NAMALWA (cell line): ENCODE data around the gene EVI5.
"Not testable (repeated sequence)": the region's sequence is repeated elsewhere in the genome, so short reads cannot be mapped to it uniquely, and the experiment has no call there.

Source experiments
- DNase-seq: peaks from one replicate; pipeline ENCODE4 v3.0.0-alpha.2; 2015; ENCODE audit warnings: low spot score

Gene EVI5

DNA sequence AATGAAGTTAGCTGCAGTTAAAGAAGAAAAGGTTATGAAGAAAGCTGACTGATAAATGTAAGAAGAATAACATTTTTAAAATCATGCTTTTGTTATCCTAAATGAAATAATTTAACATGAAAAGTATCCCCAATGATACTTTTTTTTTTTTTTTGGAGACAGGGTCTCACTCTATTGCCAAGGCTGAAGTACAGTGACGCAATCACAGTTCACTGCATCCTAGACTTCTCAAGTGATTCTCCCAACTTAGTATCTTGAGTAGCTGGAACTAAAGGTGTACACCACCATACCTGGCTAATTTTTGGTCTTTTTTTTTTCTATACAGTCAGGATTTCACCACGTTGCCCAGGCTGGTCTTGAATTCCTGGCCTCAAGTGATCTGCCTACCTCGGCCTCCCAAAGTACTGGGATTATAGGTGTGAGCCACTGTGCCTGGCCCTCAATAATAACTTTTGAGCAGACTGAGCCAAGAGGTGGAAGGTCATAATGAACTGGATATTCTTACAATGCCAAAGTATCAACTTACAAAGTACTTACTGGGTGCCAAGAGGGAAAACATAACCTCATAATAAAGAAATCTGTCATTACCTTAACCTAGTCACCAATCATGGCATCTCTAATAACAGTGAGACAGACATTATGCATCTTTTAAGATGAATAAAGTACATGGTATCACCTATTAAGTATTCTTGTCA lies 94.5 kb downstream of the EVI5 start:
- DNase-seq = no peak

DNA sequence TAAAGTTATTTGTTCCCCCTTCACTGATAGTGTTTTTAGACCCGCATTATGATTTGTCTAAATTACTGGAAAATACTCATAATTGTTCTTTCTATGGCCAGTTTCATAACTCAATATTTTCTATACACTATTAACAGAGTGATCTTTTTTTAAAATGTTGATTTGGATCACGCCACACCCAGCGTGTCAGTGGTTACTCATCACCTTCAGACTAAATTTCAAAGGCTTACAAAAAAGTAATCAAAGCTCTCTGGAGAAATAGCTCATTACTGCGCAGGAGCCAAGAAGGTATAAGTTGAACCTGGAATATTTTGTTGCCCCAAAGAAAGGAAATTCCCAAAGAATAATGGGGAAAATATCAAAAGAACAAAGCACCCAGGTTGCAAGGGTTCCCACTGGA lies 104.9 kb downstream of the EVI5 start:
- DNase-seq = no peak

DNA sequence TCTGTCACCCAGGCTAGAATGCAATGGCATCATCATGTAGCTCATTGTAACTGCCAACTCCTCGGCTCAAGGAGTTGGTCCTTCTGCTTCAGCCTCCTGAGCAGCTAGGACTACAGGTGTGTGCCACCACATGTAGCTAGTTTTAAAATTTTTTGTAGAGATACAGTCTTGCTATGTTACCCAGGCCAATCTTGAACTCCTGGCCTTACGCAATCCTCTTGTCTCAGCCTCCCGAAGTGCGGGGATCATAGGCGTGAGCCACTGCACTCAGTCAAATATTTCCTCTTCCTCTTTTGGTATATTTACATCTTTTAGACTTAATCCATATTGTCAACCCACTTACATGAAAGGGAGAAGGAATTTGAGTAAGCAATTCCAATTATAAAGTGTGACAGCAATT lies 121.1 kb downstream of the EVI5 start:
- no peak for DNase-seq

DNA sequence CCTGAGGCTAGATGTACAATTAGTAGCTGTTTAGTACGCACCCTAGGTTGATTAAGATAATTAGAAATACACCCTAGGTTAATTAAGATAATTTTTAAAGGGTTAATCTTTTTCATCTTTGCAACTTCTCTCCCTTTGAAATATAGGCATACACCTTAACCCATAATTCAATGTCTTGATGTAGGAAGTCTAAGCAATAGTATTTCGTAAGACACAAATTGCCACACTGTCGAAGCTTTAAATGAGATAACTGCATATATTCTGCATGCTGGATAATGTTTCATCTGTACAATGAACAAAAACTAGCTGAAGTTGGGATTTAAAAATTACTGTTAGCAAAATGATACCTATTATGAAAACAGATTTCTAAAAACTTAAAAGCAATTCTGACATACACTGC lies 122.9 kb downstream of the EVI5 start:
- DNase-seq = no peak

DNA sequence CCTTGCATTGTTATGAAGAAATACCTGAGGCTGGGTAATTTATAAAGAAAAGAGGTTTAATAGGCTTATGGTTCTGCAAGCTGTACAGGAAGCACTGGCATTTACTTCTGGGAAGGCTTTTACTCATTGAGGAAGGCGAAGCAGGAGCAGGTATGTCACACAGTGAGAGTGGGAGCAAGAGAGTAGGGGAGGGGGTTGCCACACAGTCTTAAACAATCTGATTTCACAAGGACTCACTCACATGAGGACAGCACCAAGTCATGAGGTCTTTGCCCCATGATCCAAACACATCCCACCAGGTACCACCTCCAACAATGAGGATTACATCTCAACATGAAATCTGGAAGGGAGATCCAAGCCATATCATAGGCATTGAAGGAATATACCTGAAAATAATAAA lies 127.2 kb downstream of the EVI5 start:
- no peak for DNase-seq

DNA sequence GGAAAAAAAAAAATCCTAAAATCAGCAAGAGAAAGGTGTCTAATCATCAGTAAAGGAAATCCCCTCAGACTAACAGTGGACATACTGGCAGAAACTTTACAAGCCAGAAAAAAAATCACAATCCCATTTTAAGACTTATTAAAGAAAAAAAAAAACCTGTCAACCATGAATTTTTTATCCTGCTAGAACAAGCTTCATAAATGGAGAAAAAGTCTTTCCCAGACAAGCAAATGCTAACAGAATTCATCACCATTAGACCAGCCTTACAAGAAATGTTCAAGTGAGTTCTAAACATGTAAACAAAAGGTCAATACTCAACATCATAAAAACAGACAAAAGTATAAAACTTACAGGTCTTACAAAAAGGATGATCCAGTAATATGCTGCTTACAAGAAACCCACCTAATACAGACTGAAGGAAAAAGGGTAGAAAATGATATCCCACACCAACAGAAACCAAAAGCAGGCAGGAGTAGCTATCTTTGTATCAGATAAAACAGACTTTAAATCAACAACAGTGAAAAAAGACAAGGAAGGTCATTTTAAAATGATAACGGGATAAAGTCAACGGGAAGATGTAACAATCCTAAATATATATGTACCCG lies 129.6 kb downstream of the EVI5 start:
- DNase-seq = no peak

DNA sequence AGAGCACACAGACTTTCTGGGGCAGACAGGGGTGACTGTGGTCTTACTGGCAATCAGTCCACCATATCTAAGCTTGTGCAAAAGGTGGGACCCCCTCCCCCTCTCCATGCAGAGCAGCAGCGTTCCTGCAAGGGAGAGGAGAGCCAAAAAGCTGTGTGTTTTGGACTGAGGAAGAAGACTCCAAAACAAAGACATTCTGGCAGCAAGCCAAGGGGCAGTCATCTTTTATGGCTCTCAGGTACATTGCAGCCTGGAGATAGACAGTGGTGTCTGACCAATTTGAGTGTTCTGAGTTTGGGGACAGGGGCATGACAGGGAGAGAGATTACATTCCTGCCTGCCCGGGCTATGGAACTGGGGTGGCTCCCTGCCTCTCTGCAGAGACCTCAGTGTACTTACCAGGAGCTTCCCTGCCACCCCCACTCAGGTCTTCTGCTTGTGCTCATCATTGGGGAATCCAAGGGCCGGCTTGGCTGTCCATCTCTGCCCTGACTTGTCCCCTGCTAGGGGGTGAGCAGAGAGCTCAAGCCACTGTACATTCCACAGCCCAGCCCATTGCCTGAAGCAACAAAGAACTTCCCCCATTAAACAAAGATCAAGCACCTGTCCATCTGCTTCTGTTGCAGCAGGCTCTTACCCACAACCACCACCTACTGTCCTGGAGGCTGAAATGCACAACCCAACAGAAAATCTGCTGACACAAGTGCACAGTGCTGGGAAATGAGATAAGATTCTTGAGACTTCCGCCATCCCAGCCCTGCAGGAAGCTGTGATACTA lies 131.1 kb downstream of the EVI5 start:
- no peak for DNase-seq

DNA sequence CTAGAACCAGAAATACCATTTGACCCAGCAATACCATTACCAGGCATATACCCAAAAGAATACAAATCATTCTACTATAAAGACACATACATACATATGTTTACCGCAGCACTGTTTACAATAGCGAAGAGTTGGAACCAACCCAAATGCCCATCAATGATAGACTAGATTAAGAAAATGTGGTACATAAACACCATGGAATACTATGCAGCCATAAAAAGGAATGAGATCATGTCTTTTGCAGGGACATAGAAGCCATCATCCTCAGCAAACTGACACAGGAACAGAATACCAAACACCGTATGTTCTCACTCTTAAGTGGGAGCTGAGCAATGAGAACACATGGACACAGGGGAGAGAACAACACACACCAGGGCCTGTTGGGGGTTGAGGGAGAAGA lies 144.2 kb downstream of the EVI5 start:
- DNase-seq = not testable (repeated sequence)

DNA sequence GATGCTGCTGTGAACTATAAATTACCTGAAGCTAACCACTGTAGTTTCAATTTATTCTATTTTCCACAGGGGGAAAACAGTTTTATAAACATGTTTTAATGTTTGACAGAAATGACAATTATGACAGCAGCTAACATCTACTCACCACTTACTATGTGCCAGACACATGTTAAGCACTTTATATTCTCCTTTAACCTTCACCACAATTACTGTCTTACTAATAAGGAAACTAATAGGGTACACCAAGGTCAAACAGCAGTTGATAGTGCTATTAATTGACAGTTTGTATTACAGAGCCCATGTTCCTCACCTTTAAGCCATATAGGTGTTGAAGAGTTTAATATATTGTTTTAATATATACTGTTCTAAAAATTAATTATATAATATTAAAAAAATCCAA lies 146.4 kb downstream of the EVI5 start:
- DNase-seq = no peak

DNA sequence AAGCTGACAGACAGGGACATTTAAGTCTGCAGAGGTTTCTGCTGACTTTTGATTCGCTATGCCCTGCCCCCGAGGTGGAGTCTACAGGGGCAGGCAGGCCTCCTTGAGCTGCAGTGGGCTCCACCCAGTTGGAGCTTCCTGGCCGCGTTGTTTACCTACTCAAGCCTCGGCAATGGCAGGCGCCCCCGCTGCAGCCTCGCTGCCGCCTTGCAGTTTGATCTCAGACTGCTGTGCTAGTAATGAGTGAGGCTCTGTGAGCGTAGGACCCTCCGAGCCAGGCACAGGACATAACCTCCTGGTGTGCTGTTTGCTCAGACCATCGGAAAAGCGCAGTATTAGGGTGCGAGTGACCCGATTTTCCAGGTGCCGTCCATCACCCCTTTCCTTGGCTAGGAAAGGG lies 149.7 kb downstream of the EVI5 start:
- DNase-seq = not testable (repeated sequence)

DNA sequence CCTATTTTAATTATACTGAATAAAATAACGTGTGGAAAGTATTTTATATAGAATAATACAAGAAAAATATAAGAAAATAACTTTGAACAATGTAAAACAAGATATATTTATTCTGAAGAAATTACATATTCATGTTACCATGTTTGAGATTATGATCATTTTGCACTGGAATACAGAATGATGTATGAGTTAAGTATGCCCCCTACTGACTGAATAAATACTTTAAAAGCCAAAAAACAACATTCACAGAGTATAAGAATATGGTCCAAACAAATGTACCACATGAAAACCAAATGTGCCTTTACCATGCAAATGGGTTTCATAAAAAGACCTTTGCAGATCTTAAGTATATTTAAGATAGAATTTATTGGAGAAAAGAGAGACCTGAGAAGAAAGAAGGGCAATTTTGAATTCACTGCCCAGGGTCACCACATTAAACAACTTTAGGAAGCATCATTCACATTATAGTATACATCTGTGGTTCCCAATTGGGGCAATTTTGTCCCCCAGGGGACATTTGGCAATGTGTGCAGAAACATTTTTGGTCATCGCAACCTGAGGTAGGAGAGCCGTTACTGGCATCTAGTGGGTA lies 161.6 kb downstream of the EVI5 start:
- DNase-seq = peak; percentile 42

DNA sequence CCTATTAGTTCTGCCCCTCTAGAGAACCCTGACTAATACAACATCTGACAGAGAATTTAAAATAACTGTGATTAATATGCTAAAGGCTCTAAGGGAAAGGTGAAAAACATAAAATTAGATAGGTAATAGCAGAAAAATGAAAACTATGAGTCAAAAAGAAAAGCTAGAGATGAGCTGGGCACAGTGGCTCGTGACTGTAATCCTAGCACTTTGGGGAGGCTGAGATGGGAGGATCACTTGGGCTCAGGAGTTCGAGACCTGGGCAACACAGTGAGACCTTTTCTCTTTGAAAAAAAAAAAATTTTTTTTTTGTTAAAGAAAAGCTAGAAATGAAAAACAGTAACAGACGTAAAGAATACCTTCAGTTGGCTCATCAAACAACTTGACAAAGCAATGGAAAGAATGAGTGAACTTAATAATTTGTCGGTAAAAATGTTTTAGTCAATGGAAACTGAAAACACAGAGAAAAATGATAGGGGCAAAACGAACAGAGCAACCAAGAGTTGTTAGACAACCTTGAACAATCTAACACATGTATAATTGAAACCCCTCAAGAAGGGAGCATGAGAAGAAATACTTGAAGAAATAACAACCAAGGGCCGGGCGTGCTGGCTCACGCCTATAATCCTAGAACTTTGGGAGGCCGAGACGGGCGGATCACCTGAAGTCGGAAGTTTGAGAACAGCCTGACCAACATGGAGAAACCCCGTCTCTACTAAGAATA lies 165.3 kb downstream of the EVI5 start:
- no peak for DNase-seq

DNA sequence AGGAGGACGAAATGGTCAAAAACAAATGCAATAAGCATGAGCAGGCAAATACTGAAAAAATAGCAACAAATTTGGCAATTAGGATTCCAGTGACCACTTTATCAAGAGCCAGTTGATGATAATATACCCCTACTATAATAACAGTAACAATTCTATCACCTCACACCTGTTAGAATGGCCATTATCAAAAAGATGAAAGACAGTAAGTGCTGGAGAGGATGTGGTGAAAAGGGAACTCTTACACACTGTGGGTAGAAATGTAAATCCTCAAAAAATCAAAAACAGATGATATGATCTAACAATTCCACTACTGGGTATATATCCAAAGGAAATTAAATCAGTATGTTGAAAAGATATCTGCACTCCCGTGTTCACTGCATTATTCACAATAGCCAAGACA lies 183.9 kb downstream of the EVI5 start:
- DNase-seq = no peak

DNA sequence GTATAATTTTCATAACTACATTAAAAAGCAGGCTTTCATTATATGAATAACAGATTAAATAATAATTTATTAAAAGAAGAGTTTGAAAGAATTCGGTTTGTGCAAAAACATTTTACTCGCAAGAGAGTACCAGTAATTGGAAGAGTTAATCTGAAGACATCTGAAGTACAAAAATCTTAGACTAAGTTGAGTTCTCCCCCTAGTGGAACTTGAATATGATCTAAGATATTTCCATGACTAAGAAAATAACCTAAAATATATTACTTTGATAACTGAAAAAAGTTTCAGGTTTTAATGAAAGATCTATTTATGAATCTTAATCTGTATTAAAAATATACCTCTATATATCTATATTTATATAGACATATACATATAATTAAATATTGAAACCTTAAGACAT lies 185.7 kb downstream of the EVI5 start:
- peak; percentile 54 for DNase-seq

DNA sequence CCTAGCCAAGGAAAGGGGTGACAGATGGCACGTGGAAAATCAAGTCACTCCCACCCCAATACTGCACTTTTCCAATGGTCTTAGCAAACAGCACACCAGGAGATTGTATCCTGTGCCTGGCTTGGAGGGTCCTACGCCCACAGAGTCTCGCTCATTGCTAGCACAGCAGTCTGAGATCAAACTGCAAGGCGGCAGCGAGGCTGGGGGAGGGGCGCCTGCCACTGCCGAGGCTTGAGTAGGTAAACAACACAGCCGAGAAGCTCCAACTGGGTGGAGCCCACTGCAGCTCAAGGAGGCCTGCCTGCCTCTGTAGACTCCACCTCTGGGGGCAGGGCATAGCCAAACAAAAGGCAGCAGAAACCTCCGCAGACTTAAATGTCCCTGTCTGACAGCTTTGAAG lies 195.5 kb downstream of the EVI5 start:
- not testable (repeated sequence) for DNase-seq

DNA sequence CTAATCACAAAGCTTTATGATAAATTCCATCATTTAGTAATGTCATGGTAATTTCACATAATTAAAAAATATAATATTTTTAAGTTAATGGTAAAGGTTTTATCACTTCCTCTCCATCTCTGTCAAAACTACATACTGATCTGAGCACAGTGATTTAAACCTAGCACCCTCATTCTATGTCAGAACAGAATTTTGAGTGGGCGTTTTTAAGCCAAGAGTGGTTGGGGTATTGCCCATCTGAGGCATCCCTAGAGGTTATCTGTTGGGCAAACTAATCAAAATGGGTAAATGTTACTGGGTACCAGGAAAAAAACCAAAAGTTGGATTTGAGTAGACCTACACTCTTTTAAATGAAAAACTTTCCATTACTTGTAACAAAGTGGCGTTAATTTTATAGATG lies 197.5 kb downstream of the EVI5 start:
- DNase-seq = no peak

DNA sequence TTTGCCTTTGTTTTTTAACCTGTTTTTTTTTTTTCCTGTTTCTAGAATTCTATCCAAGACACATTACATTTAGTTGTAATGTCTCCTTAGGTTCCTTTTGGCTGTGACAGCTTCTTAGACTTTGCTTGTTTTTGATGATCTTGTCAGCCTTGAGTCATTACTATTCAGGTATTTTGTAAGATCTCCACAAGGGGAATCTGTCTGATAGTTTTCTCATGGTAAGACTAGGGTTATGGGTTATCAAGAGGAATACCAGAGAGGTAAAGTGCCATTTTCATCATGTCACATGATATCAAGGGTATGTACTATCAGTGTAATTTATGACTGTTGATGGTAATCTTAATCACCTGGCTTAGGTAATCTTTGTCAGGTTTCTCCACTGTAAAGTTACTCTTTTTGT lies 199.1 kb downstream of the EVI5 start:
- no peak for DNase-seq

DNA sequence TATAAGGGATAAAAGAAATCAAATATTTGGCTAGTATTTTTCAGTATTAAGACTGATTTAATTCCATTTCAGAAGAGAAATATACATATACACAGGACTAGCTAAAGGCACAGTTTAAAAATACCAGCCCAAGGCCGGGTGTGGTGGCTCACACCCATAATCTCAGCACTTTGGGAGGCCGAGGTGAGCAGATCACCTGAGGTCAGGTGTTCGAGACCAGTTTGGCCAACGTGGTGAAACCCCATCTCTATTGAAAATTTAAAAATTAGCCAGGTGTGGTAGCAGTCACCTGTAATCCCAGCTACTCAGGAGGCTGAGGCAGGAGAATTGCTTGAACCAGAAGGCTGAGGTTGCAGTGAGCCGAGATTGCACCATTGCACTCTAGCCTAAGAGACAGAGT lies 200.1 kb downstream of the EVI5 start:
- not testable (repeated sequence) for DNase-seq

DNA sequence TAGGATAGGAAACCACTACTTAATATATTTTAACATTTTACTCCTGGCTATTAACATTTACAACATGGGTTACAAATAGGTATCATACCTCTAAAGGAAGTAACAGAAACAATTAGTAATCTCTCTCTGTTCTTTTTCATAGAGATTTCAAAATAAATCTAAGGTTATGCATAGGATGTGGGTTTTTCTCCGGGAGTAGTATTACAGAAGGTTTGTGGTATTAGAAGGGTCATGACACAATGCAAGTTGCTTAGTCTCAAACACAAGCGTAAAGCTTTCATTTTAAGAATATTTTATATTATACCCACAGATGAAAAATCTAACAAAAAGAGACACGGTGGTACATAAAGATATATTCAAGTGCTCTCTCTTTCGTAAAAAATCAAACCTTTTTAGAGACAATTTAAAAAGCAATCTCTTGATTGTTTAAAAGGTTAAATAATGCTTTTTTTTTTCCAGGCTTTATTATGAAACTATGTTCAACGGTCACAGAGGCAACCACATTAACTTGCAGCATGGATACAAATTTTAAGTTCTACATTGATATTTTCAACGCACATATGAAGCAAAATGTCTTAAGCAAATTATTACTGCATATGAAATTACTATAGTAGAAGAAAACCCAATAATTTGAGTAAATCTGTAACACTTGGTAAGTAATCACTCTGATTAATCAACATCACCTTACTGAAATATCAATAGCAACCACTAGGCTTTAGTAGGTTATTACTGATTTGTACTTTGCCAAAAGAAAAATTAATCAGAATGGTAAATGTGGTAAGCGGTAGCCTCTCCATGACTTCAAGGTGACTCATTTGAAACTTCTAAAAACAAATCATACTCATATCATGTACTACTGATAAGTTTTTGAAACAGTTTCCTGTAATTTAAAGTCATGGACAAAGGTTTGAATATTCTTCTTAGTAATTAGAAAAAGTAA lies 200.8 kb downstream of the EVI5 start:
- no peak for DNase-seq

DNA sequence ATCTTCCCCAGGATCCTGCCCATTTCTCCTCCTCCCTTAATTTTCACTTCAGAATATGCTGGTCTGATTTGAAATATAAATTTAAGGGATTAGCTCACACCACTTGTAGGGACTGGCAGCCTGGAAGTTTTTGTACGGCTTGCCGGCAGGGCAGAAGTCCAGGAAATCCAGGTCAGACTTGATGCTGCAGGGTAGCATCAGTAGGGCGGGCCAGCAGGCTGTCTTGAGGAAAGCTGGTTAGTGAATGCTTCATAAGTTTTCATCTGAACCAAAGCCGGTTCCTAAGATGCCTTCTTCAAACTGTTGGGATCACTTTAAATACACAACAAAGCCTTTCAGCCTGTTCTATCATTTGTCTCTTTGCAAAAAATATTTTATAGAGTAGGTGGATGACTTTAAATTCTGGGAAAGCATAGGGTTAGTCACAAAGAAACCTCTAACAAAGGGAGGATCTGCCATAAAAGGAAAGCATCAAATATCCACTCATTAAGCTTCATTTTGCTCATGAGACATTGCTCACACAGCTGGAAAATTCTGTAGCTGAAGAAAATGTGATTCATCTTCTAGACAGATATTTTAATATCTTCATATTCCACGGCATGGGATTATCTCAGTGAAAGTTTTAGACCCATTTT lies 207.5 kb downstream of the EVI5 start:
- no peak for DNase-seq

DNA sequence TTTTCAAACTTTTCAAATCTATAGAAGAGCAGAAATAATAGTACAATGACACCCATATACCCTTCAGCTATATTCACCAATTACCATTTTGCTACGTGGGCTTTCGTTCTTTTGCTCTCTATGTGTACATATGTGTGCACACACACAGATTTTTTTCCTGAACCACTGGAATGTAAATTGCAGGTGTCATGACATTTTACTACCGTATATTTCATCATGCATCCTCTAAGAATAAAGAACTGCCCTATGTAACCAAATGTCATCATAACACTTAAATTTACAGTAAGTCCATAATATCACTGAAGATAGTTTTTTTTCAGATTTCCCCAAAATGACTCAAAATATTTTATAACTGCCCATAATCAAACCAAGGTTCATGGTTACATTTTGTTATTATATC lies 209.8 kb downstream of the EVI5 start:
- no peak for DNase-seq
